ENCODE results near the gene THEM4.

THEM4 gene

DNA sequence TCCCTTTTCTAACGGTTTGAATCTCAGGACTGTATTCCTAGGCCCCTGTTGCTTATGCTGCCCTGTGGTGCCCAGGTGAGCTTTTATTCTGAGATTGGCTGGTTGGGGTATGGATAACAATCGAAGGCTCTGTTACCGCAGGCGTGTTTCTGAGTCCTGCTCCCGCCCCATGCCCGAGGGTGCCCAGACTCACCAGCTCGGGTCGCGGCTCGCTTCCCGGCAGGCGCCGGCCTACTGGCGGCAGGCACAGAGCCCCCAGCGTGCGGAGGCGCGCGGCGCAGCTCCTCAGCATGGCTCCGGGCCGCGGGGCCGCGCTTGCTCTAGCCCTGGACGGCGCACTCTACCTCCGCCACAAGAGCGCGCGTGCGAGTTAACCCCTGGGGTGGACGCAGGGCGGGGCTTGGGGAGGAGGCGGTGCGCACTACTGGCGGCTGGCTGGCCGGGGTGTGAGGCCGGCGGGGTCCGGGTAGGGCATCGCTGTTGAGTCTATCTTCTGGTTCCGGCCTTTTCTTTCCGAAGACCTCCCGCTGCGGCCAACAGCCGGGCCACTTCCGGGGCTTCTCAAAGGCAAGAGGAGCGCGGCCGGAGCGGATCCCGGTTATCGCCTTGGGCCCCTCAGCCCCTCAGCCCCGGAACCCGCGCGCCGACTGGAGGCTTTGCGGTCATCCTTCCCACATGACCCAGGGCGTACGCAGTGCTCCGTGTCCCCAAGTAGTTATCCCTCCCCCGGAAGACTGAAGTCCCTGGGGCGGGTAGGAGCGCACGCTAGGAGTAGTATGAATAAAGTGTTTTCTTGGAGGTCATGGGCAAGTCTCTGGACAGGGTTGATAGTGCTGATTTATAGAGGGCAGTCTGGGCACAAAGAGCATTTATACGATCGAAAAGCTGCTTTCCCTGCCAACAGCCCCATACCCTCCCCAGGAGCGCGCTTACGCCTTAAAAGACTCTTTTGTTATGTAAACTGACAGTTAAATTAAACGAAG lies at the start of gene THEM4:
Gene THEM4 (minus strand): TSS at position 345 of the 983 bp plus-strand sequence. CDS start 53 bp downstream, at position 292.
- DNase-seq, result peak; percentile 64

DNA sequence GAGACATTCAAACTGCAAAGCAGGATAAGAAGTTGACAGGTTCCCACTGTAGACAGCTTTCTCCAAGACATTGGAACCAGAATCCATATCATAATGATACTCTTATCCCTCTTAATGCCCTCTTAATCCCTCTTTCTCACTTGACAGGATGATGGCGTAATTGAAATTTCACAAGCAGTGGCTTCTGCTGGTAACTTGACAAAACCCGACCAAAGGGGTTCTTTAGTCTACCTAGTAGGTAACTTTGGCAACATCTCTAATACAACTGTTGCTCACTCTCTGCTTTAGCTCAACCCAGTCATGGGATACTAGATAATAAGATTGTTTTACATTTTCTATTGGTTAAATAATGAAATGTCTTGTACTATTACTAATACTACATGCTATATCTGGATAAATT lies 49.6 kb upstream of the THEM4 start:
- DNase-seq, result no peak

DNA sequence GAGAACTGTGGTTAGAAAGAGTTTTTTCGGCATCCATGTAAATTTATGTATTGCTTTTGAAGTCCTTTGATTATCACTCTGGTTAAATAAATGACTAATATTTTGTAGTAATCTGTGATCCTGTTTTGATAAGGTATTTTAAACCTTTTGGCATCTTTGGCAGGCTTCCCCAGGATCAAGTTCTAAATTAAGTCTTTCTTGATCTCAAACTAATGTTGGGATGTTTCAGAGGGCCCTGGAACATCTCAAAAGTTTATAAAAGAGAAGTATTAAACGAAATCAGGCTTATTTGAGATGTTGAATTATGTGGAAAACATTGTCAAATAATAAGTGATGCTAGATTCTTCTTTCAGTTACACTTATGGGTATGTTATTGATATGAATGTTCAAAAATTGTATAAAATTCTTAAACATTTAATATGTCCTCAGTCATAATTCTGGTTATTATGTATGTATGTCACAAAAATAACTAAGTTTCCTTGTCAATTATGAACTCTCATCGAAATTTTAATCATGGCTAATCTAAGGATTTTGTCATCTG lies 47.7 kb upstream of the THEM4 start:
- no peak for DNase-seq

DNA sequence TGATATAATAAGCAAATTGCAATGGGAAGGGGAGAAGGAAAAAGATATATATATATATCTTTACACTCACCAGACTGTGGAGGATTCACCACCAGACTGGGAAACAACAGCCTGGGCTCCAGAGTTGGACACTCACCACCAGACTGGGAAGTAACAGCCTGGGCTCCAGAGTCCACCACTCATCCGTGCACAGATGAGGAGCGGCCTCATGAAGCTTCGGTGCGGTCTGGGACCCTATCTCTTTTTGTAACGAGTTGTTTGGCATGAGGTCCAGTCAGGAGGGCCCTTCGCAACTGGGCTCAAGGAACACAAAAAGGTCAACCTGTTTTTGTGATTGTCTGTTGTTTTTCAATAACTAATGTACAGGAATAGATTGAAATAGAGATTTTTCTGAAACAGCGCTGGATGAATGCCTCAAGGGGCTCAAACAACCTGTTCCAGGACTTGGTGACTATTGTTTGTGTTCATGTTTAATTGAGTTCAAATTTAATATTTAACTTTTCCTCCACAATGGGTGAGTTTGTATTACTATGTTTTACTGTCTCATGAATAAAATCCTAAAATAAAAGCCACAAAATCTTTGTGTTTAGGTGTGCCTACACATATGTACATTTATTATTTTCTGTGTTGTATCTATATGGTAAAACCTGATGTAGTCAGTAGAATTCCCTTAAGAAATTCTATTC lies 44.2 kb upstream of the THEM4 start:
- no peak for DNase-seq

DNA sequence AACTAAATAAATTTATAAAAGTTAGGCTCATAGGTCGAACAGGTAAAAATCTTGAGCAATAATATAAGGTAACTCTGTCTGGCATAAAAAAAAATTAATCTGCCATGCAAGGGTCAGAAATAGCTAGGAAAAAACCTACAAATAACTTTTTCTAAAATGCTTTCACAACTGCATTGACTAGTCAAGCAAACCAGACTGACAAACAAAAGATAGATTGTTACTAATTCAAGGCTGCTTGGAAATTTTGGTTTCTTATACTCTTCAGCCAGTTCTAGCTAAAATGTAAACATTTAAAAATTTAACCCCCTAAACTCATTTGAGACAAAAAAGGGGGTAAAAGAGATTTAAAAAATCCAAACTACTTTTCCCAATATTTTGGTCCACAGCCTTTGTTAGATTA lies 43.5 kb upstream of the THEM4 start:
- DNase-seq, result no peak

DNA sequence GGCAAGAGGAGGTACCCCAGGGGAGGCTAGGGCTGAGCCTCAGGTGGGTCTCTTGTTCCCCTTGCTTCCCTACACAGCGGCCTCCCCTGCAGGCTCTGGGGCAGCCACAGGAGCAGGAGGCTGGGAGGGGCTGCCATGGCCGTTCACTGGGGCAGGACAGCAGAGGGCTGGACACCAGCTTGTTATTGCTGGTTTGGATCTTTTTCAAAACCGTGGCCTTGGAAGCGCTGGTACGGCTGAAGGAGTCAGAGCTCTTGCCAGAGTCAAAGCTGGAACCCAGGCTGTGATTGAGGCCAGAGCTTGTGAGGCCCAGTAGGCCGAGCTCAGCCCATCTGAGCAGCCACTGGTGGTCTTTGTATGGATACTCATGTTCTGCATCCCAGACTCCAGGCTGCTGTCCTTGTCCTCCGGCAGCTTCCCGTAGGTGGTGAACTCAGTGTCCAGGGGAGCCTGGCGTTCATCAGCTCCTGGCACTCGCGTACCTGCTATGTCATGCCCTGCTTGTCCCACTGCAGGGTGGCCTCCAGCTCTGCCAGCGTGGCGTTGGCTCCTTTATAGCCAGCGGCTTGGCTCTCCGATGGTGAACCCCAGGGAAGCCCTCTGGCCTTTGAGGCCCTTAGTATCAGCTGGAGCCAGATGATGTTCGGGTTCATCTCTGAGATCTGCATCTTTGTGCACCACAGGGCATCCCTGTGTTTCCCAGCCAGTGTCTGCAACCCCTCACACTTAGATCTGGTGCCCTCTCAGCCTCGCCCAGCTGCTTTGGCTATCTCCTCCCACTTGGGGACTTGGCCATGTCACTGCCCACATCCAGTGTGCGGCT lies 40.3 kb upstream of the THEM4 start:
- no peak for DNase-seq

DNA sequence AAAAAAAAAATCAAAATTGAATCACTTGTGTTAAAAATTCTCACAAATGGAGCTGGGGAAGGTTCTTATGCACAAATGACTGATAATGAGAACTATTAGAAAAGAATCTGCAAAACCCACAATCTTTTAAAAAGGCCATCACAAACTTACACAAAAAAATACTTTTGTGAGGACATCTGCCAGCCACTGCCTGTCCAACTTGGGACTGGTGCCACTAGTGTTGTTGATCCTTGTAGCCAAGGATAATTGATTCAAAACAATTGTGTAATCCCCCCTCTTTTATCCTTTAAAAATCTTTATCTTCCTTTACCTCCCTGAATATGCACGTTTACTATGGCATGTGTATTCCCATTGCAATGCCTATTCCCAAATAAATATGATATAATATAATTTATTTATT lies 39.2 kb upstream of the THEM4 start:
- no peak for DNase-seq

DNA sequence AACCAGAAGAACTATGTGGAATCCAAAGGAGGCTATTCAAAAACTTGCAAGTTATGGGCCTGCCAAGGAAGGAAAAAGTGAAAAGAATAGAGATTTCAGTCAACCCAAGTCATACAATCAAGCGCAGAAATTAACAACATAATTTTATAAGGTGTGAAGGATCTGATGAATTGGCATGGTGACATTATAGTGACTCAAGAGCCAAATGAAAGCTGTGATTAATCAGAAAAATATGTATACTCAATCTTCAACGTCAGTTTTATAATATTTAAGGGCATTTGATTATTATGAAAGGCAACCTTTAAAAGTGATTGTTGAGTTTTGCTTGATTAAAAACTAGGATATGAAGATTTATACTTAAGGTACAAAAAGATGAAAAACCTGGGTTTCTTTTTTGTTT lies 37.8 kb upstream of the THEM4 start:
- no peak for DNase-seq

DNA sequence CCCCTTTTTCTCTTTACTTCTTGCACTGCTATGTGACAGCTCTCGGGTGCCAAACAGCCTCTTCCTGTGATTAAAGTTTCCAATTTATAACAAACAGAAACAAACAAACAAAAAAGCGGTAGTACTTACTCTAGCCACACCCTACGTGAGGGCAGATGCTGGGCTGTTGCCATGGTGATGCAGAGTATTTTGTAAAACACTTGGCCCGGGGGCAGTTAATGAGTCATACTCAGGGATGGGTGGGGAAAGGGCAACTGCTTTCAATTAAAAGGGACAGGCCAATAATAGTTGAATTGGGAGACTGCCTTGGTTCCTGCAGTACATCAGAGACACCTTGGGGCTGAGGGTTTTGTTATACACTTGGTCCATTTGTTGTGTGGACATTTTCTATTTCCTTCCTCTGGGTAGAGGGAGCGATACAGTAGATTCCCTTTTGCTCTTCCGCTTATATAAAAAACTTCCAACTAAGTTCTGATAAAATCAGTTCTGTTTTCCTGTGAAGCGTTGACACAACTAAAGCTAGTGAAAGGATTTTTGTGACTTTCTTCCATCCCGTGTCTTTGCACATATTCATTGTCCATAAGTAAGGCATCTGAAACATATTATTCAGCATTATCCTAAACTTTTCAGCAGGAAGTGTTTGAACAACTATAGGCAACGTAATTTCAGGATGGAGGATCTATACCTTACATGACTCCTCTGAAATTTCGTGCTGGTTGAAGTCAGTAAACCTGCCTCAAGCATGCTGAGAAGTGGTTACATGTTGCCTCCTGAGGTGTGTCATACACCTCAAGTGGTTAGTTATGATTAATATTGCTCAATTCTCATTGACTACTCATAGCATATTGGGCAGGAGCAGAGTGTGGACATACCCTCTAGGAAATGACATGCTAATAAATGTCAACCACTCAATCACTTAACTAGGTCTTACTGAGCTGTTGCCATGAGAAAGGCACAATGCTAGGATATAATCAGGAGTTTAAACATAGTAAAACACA lies 36.7 kb upstream of the THEM4 start:
- DNase-seq, result peak; percentile 28

DNA sequence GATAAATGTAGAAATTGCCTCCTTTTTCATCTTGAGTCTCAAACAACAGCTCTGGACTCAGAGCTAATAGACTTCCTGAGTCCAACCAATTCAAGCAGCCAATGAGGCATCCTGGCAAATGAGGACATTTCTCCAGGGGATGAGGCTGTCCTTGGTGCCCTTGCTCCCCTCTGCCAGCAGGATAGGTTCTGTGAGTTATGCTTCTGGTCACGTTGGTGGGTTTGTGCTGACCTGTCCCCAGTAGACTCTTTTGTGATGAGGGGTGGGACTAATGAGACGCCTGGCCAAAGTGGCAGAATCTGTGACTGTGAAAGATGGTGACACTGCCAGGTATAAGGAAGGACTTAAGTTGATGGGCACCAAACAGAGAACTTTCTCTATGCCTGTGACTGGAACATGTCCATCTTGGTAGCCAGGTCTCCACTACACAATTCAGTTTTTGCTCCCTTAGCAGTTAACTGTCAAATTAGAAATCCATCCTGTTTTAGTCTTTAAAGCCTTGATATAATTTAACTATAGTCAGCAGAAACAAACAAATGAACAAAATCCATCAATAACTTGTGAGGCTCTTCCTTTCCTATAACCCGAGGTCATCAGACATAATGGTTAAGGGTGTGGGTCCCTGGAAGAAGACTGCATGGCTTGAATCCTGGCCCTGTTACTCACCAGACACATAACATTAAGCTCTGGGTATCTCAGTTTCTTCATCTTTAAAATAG lies 35.7 kb upstream of the THEM4 start:
- DNase-seq, result no peak

DNA sequence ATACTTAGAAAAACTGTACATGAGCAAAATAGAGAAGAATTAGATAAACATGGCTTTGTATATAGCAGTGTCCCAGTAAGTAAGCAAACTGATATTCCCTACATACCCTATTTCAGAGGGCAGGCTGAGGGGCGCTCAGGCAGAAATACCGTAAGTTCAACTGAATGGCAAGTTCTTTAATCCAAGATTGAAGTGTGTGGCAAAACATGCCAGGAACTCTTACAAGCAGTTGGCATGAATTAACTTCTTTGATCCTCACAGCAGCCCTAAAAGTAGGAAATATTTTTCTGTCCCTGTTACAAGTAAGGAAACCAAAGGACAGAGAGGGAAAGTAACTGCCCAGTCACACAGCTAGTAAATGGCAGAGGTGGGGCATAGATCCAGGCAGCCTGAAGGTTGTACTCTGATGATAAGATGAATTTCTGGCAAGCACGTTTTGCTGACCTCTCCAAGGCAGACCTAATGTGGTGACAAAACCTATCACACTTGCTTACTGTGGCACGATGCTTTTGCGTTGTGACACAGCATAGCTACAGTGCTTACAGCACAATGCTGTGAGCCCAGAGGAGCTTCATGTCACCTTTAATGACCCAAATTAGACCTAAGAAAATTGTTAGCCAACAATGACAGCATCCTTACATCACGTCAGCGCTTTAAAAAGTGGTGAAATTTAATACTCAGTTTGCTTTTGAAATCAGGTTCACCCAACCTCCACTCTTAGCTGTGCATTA lies 35.0 kb upstream of the THEM4 start:
- no peak for DNase-seq

DNA sequence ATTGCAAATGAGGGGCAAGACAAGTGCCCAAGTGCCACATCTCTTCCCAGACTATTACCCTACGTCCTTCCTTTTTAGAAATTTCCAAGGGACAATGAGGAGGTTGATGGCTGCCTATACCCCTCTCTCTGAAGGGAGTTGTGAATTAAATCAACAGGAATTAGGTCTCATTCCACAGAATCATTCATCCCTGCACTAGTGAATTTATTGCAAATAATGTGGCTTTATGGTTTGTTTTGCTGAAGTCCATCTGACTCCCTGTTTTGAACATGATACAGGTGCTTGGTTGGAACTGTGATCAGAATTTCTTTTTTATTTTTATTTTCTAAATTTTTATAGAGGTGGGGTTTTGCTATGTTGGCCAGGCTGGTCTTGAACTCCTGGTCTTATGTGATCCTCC lies 34.3 kb upstream of the THEM4 start:
- no peak for DNase-seq

DNA sequence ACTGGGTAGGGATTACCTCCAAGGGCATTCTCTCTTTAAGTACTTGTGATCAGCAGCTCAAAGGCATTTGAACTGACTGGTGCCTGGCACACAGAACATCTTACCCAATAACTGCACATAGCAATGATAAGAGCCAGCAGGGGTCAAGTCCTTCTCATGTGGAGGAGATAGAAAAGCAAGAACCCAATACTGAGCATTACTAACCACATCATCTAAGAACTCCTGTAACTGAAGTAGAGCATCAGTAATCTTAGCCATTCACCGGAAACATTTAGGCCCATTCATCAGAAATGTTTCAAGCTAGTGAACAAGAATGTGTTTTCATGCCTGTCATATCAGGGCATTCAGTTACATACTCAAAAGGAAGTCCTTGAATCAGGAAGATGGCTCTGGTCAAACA lies 33.6 kb upstream of the THEM4 start:
- DNase-seq, result no peak

DNA sequence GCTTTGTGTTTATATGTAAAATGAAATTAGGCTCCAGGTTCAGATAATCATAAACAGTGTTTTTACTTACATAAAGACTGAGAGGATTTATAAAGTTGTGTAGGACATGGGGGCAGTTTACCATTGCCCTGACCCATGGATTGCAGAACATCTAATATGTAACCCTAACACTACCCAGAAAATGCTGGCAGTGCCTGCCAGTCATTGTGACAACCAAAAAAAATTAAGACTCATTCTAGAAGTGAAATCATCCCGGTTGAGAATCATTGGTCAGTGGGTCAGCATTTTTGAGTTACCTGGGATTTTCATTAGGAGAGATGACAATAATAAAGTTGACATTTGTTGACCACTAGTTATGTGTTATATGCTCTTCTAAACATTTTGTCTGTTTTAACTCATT lies 31.2 kb upstream of the THEM4 start:
- no peak for DNase-seq

DNA sequence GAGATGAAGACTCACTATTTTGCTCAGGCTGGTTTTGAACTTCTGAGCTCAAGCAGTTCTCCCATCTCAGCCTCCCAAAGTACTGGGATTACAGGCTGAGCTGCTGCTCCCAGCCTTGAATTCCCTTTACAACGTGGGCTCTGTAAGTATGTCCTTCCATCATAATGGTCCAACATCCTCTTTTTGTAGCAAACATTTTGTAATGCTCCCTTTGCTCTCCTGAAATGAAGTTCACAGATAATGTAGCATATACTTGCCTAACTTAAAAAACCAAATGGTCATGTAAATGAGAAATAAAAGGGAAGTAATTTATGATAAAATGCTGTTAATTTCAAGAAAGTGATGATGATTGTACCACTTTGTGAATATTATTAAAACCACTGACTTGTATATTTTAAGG lies 30.5 kb upstream of the THEM4 start:
- DNase-seq, result no peak

DNA sequence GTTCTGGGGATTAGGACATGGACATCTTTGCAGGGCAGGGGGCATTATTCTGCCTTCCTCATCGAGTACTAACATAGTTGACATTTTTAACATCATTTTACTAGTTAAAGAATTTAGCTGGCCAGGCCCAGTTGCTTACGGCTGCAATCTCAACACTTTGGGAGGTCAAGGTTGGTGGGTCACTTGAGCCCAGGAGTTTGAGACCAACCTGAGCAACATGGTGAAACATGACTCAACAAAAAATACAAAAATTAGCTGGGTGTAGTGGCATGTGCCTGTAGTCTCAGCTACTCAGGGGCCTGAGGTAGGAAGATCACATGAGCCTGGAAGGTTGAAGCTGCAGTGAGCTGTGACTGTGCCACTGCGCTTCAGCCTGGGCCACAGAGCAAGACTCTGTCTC lies 29.8 kb upstream of the THEM4 start:
- DNase-seq, result no peak

DNA sequence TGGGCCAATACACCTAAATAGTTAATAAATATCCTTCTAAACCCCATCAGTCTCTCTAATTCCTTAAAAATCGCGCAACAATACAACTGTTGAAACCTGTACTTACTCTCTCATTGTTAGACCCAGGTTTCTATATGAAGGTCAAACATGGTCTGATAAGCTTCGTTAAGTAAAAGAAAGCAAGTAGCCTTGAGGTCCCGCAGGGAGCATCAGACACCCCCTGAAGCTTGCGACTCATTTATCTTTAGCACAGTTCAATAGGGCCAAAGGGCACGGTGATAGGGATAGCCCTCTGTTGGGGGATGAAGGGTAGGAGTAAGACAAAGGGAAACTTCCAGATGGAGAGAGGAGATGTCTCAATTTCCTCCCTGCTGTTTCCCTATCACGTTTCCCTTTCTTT lies 27.3 kb upstream of the THEM4 start:
- no peak for DNase-seq

DNA sequence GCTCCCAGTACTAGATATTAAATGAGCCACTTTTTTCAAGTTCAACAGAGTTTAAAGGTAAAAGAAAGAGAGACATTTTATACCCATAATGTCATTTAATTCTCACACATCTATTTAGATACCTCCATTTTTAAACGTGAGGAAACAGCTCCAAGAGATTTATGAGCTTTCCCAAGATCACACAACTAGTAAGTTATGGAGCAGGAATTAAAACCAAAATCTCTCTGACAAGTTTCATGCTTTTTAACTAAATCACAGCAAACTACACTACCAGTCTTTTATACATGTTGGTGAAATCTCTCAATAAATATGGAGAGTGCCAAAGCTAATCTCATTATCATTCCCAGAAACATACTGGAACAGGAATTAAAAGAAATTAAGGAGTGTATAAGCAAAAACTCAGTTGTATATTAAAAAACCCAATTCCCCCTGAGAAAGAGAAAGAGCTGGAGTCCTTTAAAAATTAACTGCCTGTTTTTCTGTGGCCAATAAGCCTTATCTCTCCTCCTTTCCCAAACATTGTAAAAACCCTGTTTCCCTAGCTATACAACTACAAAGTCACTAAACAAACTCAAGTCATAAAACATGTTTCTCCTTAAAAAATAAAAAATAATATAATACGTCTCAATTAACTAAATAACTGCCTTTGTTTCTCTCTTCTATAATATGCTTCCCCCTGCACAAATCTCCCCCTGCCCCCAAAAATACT lies 26.7 kb upstream of the THEM4 start:
- no peak for DNase-seq

DNA sequence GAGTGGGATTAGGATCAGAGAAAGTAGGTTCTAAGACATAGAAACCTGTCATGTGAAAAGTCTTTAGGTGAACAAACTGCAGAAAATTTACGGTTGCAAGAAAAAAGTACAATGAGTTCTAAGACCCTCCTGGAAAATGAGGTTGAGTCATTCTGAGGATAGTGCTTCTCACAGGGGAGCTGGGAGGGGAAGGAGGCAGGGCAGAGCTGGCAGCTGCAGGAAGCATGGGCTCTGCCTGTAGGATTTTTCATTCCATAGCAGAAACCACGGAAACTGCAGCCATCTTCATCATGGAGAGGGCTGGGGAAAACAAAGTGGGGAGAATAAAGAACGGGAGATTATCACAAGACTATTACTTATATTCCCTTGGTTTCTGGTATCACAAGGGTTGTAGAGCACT lies 25.8 kb upstream of the THEM4 start:
- no peak for DNase-seq

DNA sequence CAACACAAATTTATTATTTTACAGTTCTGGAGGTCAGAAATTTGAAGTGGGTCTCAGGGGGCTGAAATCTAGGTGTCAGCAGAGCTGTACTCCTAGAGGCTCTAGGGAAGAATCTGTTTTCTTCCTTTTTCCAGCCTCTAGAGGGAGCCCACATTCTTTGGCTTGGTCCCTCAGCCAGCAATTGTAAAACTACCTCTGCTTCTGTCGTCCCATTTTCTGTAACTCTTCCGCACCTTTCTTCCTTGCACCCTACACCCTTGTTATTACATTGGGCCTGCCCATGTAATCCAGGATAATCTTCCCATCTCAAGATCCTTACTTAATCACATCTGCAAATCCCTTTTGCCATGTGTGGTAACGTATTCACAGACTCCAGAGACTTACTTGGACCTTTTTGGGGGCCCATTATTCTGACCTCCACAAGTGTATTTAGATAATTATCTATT lies 24.8 kb upstream of the THEM4 start:
- DNase-seq, result peak; percentile 72
